ENCODE data around the gene GRIA2.

DNA sequence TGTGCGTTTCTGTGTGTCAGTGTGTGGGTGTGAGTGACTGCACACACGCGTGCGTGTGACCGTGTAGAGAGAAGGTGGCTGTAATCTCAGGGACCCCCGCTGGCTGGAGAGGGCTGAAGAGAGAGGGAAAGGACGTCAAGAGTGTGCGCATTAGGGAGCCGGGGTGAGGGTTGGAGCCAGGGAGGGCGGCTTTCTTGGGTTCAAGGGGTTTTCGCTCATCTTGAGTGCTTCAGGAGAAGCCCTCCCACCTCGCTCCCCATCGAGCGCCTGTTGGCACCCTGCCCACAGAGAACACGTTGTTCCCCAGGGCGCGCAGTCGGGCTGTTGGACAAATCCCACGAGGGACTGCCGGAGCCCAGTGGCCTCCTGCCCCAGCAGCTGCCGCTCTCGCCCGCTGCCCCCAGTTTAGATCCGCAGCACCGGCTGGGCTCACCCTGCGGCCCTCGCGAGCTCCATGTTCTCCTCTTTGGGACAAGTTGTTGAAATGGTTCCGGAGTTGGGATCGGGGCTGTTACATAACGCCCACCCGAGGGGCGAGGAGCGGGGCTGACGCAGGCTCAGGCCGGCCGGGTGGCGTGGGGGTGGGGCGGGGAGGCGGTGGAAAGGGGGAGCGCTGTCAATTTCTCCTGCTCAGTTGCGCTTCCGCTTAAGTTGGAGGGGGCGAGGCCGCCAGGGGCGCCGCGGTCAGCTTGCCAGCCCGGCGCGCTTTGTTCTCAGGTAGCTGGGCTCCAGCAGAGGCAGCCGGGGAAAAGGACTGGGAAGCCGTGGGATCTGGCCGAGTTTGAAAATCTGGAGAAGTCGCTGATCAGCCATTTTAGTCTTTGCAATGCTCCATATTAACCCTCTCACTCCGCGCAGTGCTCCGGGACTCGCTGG lies 1.6 kb downstream of the GRIA2 start:
- TF ChIP-seq, protein P1, sequence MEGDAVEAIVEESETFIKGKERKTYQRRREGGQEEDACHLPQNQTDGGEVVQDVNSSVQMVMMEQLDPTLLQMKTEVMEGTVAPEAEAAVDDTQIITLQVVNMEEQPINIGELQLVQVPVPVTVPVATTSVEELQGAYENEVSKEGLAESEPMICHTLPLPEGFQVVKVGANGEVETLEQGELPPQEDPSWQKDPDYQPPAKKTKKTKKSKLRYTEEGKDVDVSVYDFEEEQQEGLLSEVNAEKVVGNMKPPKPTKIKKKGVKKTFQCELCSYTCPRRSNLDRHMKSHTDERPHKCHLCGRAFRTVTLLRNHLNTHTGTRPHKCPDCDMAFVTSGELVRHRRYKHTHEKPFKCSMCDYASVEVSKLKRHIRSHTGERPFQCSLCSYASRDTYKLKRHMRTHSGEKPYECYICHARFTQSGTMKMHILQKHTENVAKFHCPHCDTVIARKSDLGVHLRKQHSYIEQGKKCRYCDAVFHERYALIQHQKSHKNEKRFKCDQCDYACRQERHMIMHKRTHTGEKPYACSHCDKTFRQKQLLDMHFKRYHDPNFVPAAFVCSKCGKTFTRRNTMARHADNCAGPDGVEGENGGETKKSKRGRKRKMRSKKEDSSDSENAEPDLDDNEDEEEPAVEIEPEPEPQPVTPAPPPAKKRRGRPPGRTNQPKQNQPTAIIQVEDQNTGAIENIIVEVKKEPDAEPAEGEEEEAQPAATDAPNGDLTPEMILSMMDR (conservative IDR thresholded peaks at IDR 0.05; ENCODE audit: low read depth, low read length): 0 out of 2 replicates have a peak, but pooled peaks have one; percentile 15
- TF ChIP-seq EZH2 (IDR thresholded peaks at IDR 0.05; ENCODE audit: borderline replicate concordance, low read depth, low read length, poor library complexity, severe bottlenecking): no peak
